Measurements from ENCODE around the gene SLC9A8.
A peak's percentile ranks its signal among the peaks of the same experiment; 100 is the strongest.
"Not testable (repeated sequence)": the region's sequence is repeated elsewhere in the genome, so short reads cannot be mapped to it uniquely, and the experiment has no call there.

SLC9A8 gene

GRCh38 chr20:49803418-49803817, 9.2 kb upstream of the SLC9A8 start:
- DNase-seq: no peak
- no peak overlapping the region for H2AFZ ChIP-seq (ENCODE audit: low read length)
- H3K27ac ChIP-seq (ENCODE audit: low read length): peak overlapping the region; percentile 84; the same call in 1 of the 2 replicates
- TF ChIP-seq EZH2 (optimal IDR thresholded peaks at IDR 0.05; ENCODE audit: low read depth, low read length): no peak
- TF ChIP-seq, protein P1, sequence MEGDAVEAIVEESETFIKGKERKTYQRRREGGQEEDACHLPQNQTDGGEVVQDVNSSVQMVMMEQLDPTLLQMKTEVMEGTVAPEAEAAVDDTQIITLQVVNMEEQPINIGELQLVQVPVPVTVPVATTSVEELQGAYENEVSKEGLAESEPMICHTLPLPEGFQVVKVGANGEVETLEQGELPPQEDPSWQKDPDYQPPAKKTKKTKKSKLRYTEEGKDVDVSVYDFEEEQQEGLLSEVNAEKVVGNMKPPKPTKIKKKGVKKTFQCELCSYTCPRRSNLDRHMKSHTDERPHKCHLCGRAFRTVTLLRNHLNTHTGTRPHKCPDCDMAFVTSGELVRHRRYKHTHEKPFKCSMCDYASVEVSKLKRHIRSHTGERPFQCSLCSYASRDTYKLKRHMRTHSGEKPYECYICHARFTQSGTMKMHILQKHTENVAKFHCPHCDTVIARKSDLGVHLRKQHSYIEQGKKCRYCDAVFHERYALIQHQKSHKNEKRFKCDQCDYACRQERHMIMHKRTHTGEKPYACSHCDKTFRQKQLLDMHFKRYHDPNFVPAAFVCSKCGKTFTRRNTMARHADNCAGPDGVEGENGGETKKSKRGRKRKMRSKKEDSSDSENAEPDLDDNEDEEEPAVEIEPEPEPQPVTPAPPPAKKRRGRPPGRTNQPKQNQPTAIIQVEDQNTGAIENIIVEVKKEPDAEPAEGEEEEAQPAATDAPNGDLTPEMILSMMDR (IDR thresholded peaks at IDR 0.05; ENCODE audit: low read length): no peak
- H3K9me3 ChIP-seq (replicated peaks; ENCODE audit: insufficient read depth, low read length): no peaks in the 10 kb centered on the region
- peaks cover 21% of the 10 kb centered on the region for H3F3A ChIP-seq (ENCODE audit: insufficient read depth, low read length)
- no peaks in the 10 kb centered on the region for H3K9me2 ChIP-seq (replicated peaks; ENCODE audit: insufficient read depth, low read length)
- H4K20me1 ChIP-seq (ENCODE audit: insufficient read depth, low read length): no peaks in the 10 kb centered on the region
- no peaks in the 10 kb centered on the region for H3K27me3 ChIP-seq (replicated peaks; ENCODE audit: insufficient read depth, low read length)
- no peaks in the 10 kb centered on the region for H3K79me2 ChIP-seq (ENCODE audit: low read length)
- peak overlapping the region; percentile 49; the same call in 1 of the 2 replicates for H3K4me2 ChIP-seq (ENCODE audit: low read depth, low read length)
- H3K36me3 ChIP-seq (replicated peaks; ENCODE audit: insufficient read depth, low read length): no peaks in the 10 kb centered on the region
- no peak overlapping the region for H3K4me3 ChIP-seq (ENCODE audit: low read length)
- no peak overlapping the region for H3K9ac ChIP-seq (ENCODE audit: low read length)
- H3K4me1 ChIP-seq (ENCODE audit: low read length): peaks cover 13% of the 10 kb centered on the region

DNA sequence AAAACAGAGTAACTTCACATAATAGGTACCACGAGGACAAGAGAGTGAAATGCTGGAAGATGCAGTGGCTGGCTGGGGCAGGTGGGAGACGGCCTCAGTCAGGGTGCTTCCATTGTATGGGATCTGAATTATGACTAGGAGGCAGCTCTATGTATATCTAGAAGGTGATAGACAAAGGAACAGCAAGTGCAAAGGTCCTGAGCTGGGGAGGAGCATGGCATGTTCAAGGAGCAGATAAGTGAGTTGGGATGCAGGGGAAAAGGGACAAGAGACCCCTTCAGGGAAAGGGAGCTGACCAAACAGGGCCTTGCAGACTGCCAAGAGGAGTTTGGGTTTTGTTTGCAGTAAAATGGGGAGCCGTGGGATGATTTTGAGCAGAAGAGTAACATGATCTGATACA, 8.3 kb upstream of the SLC9A8 start:
- no peak for DNase-seq
- Histone ChIP-seq H2AFZ (ENCODE audit: low read length) (no peak overlapping the region), H3K9me2 (replicated peaks; ENCODE audit: insufficient read depth, low read length) (no peaks in the 10 kb centered on the region), H3F3A (ENCODE audit: insufficient read depth, low read length) (peaks cover 21% of the 10 kb centered on the region), H3K27ac (ENCODE audit: low read length) (no peak overlapping the region), H3K36me3 (replicated peaks; ENCODE audit: insufficient read depth, low read length) (no peaks in the 10 kb centered on the region), H3K4me3 (ENCODE audit: low read length) (no peak overlapping the region), H3K4me1 (ENCODE audit: low read length) (peaks cover 13% of the 10 kb centered on the region), H3K9ac (ENCODE audit: low read length) (no peak overlapping the region), H3K79me2 (ENCODE audit: low read length) (no peaks in the 10 kb centered on the region), H3K4me2 (ENCODE audit: low read depth, low read length) (no peak overlapping the region), H4K20me1 (ENCODE audit: insufficient read depth, low read length) (no peaks in the 10 kb centered on the region), H3K27me3 (replicated peaks; ENCODE audit: insufficient read depth, low read length) (no peaks in the 10 kb centered on the region), H3K9me3 (replicated peaks; ENCODE audit: insufficient read depth, low read length) (no peaks in the 10 kb centered on the region)
- TF ChIP-seq EZH2phosphoT487 (IDR thresholded peaks at IDR 0.05; ENCODE audit: low read length): no peak
- no peak for TF ChIP-seq EZH2 (optimal IDR thresholded peaks at IDR 0.05; ENCODE audit: low read depth, low read length)
- TF ChIP-seq, protein P1 (IDR thresholded peaks at IDR 0.05; ENCODE audit: low read length): no peak

- not testable (repeated sequence) for H3K79me2 ChIP-seq (ENCODE audit: low read length); H3K27ac ChIP-seq (ENCODE audit: low read length); H3K4me1 ChIP-seq (ENCODE audit: low read length); H3K4me3 ChIP-seq (ENCODE audit: low read length); H3K9me3 ChIP-seq (replicated peaks; ENCODE audit: insufficient read depth, low read length); H3K9me2 ChIP-seq (replicated peaks; ENCODE audit: insufficient read depth, low read length); H3K4me2 ChIP-seq (ENCODE audit: low read depth, low read length); H3K36me3 ChIP-seq (replicated peaks; ENCODE audit: insufficient read depth, low read length); H3K9ac ChIP-seq (ENCODE audit: low read length); H3K27me3 ChIP-seq (replicated peaks; ENCODE audit: insufficient read depth, low read length); H2AFZ ChIP-seq (ENCODE audit: low read length); DNase-seq; H4K20me1 ChIP-seq (ENCODE audit: insufficient read depth, low read length)
- H3F3A ChIP-seq (ENCODE audit: insufficient read depth, low read length): peaks cover 21% of the 10 kb centered on the region
These were observed 7.3 kb upstream of the SLC9A8 start for GRCh38 chr20:49805224-49805876.

GRCh38 chr20:49808753-49809152, 3.9 kb upstream of the SLC9A8 start:
- H4K20me1 ChIP-seq (ENCODE audit: insufficient read depth, low read length): no peaks in the 10 kb centered on the region
- peaks cover 7% of the 10 kb centered on the region for H3K79me2 ChIP-seq (ENCODE audit: low read length)
- no peak overlapping the region for H3K4me2 ChIP-seq (ENCODE audit: low read depth, low read length)
- DNase-seq: no peak
- no peaks in the 10 kb centered on the region for H3K9me3 ChIP-seq (replicated peaks; ENCODE audit: insufficient read depth, low read length)
- H3F3A ChIP-seq (ENCODE audit: insufficient read depth, low read length): no peaks in the 10 kb centered on the region
- H3K27me3 ChIP-seq (replicated peaks; ENCODE audit: insufficient read depth, low read length): no peaks in the 10 kb centered on the region
- H2AFZ ChIP-seq (ENCODE audit: low read length): no peak overlapping the region
- no peak overlapping the region for H3K9ac ChIP-seq (ENCODE audit: low read length)
- H3K36me3 ChIP-seq (replicated peaks; ENCODE audit: insufficient read depth, low read length): no peaks in the 10 kb centered on the region
- no peaks in the 10 kb centered on the region for H3K9me2 ChIP-seq (replicated peaks; ENCODE audit: insufficient read depth, low read length)
- H3K4me3 ChIP-seq (ENCODE audit: low read length): no peak overlapping the region
- H3K4me1 ChIP-seq (ENCODE audit: low read length): 0 out of 2 replicates have a peak, but pooled peaks cover 2% of the 10 kb centered on the region
- H3K27ac ChIP-seq (ENCODE audit: low read length): no peak overlapping the region
- TF ChIP-seq, protein P1 (IDR thresholded peaks at IDR 0.05; ENCODE audit: low read length): no peak
- no peak for TF ChIP-seq EZH2phosphoT487 (IDR thresholded peaks at IDR 0.05; ENCODE audit: low read length)
- TF ChIP-seq EZH2 (optimal IDR thresholded peaks at IDR 0.05; ENCODE audit: low read depth, low read length): no peak

Data from MM.1S (cell line).